ENCODE results near the gene PARP16. TPM values are rescaled to one million over a fixed set of nuclear protein-coding genes. Genes with fewer than 3 reads are reported as not detected.

The PARP16 gene
- total and polyA plus RNA-seq, 5 donors from 2014 or later, result 14.9 to 25.9 (median 20.8) TPM

GRCh38 chr15:65254356-65254755 is 32.3 kb downstream of the PARP16 start:
- H3K27me3 Mint-ChIP-seq, result no peaks in the 10 kb centered on the region

GRCh38 chr15:65249641-65250040 is 37.0 kb downstream of the PARP16 start:
- H3K36me3 Mint-ChIP-seq, result peaks cover 22% of the 10 kb centered on the region
- H3K27ac ChIP-seq (ENCODE audit: insufficient read depth, low read length, poor library complexity, severe bottlenecking), result no peak overlapping the region
- peaks cover 0 to 7% (median 2%) of the 10 kb centered on the region in 4 donors for H3K4me1 Mint-ChIP-seq
- H3K27me3 Mint-ChIP-seq, result no peaks in the 10 kb centered on the region
- H3K4me3 ChIP-seq (ENCODE audit: low read depth, low read length), result no peak overlapping the region
- DNase-seq, result peak in 1 of 3 donors; percentile 23
- no peaks in the 10 kb centered on the region for H3K9me3 ChIP-seq (ENCODE audit: control insufficient read depth in 2 of 2, low read length in 2 of 2)
- peaks cover 4% of the 10 kb centered on the region for H3K4me1 ChIP-seq (ENCODE audit: control insufficient read depth, insufficient read depth, low read length, poor library complexity, severe bottlenecking)
- peak in 1 of 2 donors; percentile 34 for ATAC-seq (ENCODE audit: low read depth in 2 of 2)
- H3K27ac Mint-ChIP-seq, result no peak overlapping the region
- no peaks in the 10 kb centered on the region for H3K27me3 ChIP-seq (ENCODE audit: control insufficient read depth, insufficient read depth, low read length)
- H3K4me3 Mint-ChIP-seq, result no peak overlapping the region
- H3K9me3 Mint-ChIP-seq, result no peaks in the 10 kb centered on the region
- H3K36me3 ChIP-seq (ENCODE audit: control insufficient read depth, insufficient read depth, low read length), result peaks cover 3% of the 10 kb centered on the region

More at GRCh38 chr15:65254356-65254755, 32.3 kb downstream of the PARP16 start:
- no peaks in the 10 kb centered on the region for H3K27me3 ChIP-seq (ENCODE audit: control insufficient read depth, insufficient read depth, low read length)
- peaks cover 32% of the 10 kb centered on the region for H3K36me3 Mint-ChIP-seq
- H3K4me1 Mint-ChIP-seq, result peaks cover 4 to 7% (median 5%) of the 10 kb centered on the region in 4 donors
- DNase-seq, result no peak
- no peaks in the 10 kb centered on the region for H3K9me3 ChIP-seq (ENCODE audit: control insufficient read depth in 2 of 2, low read length in 2 of 2)
- no peak overlapping the region for H3K4me3 Mint-ChIP-seq
- no peak for ATAC-seq (ENCODE audit: low read depth in 2 of 2)
- no peak overlapping the region for H3K27ac ChIP-seq (ENCODE audit: insufficient read depth, low read length, poor library complexity, severe bottlenecking)
- peaks cover 4% of the 10 kb centered on the region for H3K4me1 ChIP-seq (ENCODE audit: control insufficient read depth, insufficient read depth, low read length, poor library complexity, severe bottlenecking)
- no peaks in the 10 kb centered on the region for H3K9me3 Mint-ChIP-seq
- no peak overlapping the region for H3K4me3 ChIP-seq (ENCODE audit: low read depth, low read length)
- peak overlapping the region in 1 of 3 donors; percentile 17 for H3K27ac Mint-ChIP-seq
- H3K36me3 ChIP-seq (ENCODE audit: control insufficient read depth, insufficient read depth, low read length), result peaks cover 24% of the 10 kb centered on the region

DNA sequence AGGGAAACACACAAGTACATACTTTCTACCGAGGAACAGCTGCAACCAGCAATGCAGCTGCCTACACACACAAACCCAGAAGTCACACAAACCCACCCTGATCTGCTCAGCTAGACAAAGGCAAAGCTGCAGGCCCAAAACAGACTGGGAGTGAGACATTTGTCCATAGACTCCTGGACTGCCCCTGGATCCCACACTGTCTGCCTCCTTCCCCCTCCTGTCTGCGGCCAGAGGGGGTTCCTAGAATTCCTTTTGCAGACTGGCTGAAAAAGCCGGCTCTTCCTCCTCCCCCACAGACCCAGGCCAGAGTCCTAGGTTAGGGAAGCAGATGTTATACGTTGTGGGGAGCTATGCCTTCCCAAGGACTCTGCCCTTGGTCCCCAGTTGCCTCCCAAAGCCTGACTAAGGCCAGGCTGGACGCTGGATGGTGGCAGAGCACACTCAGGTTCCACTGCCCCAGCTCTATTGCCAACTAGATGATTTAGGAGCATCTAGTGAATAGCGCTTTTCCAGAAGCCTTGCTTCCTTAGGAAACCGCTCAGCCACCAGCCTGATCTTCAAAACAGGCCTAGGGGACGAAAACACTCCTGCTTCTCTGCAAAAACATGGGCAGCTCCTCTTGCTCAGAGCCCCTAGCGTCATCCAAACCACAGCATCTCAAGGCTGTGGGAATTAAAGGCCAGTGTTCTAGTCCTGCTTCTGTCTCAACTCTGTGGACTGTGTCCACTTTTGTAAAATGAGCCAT is 38.0 kb downstream of the PARP16 start:
- H3K4me3 ChIP-seq (ENCODE audit: low read depth, low read length), result no peak overlapping the region
- H3K36me3 ChIP-seq (ENCODE audit: control insufficient read depth, insufficient read depth, low read length), result peaks cover 3% of the 10 kb centered on the region
- Mint-ChIP-seq H3K27ac (peak overlapping the region in 1 of 3 donors; percentile 38), H3K9me3 (no peaks in the 10 kb centered on the region), H3K4me3 (no peak overlapping the region), H3K4me1 (peaks cover 0 to 7% (median 2%) of the 10 kb centered on the region in 4 donors), H3K36me3 (peaks cover 25% of the 10 kb centered on the region), H3K27me3 (no peaks in the 10 kb centered on the region)
- peaks cover 4% of the 10 kb centered on the region for H3K4me1 ChIP-seq (ENCODE audit: control insufficient read depth, insufficient read depth, low read length, poor library complexity, severe bottlenecking)
- H3K27me3 ChIP-seq (ENCODE audit: control insufficient read depth, insufficient read depth, low read length), result no peaks in the 10 kb centered on the region
- H3K9me3 ChIP-seq (ENCODE audit: control insufficient read depth in 2 of 2, low read length in 2 of 2), result no peaks in the 10 kb centered on the region
- no peak for ATAC-seq (ENCODE audit: low read depth in 2 of 2)
- H3K27ac ChIP-seq (ENCODE audit: insufficient read depth, low read length, poor library complexity, severe bottlenecking), result no peak overlapping the region
- DNase-seq, result no peak

GRCh38 chr15:65246939-65247338 is 39.7 kb downstream of the PARP16 start:
- DNase-seq (no peak), ATAC-seq (ENCODE audit: low read depth in 2 of 2) (no peak)
- no peaks in the 10 kb centered on the region for H3K9me3 ChIP-seq (ENCODE audit: control insufficient read depth in 2 of 2, low read length in 2 of 2)
- Mint-ChIP-seq H3K4me3 (no peak overlapping the region), H3K27ac (no peak overlapping the region), H3K4me1 (peaks cover 0 to 7% (median 2%) of the 10 kb centered on the region in 4 donors), H3K27me3 (no peaks in the 10 kb centered on the region), H3K9me3 (no peaks in the 10 kb centered on the region), H3K36me3 (peaks cover 21% of the 10 kb centered on the region)
- peaks cover 4% of the 10 kb centered on the region for H3K4me1 ChIP-seq (ENCODE audit: control insufficient read depth, insufficient read depth, low read length, poor library complexity, severe bottlenecking)
- peaks cover 3% of the 10 kb centered on the region for H3K36me3 ChIP-seq (ENCODE audit: control insufficient read depth, insufficient read depth, low read length)
- H3K4me3 ChIP-seq (ENCODE audit: low read depth, low read length), result no peak overlapping the region
- no peak overlapping the region for H3K27ac ChIP-seq (ENCODE audit: insufficient read depth, low read length, poor library complexity, severe bottlenecking)
- no peaks in the 10 kb centered on the region for H3K27me3 ChIP-seq (ENCODE audit: control insufficient read depth, insufficient read depth, low read length)

DNA sequence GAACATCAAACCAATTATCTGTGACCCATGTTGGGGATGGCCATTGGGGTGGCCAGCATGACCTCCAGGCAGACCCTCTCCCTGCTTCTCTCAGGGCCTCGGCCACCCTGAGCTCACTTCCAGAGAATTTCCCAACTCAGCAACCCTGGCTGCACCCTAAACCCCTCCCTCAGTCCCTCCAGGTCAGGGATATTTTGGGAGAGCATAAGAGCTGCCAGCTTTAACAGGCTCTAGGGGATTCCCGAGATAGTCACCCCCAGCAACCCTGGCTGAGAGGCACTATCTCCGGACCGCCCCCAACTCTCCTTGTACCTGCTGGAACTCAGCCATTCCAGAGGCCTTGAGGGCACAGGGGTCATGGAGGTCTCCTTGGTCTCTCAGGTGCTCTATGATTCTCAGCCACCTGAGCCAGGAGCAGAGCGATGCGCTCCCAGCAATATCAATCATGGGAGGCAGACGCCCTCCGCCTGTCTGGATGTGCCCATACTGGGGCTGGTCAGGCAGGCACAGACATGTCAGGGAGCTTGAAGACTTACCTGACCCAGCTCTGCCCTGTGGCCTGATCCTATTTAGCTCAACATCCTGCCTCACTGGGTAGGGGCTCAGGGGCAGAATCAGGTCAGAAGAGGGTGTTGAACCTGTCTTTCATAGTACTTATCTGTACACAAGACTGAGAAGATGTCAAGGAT is 40.5 kb downstream of the PARP16 start:
- H3K4me3 ChIP-seq (ENCODE audit: low read depth, low read length), result no peak overlapping the region
- no peaks in the 10 kb centered on the region for H3K27me3 ChIP-seq (ENCODE audit: control insufficient read depth, insufficient read depth, low read length)
- H3K9me3 ChIP-seq (ENCODE audit: control insufficient read depth in 2 of 2, low read length in 2 of 2), result no peaks in the 10 kb centered on the region
- H3K36me3 ChIP-seq (ENCODE audit: control insufficient read depth, insufficient read depth, low read length), result peaks cover 3% of the 10 kb centered on the region
- no peaks in the 10 kb centered on the region for H3K9me3 Mint-ChIP-seq
- H3K4me3 Mint-ChIP-seq, result no peak overlapping the region
- peaks cover 0 to 7% (median 2%) of the 10 kb centered on the region in 4 donors for H3K4me1 Mint-ChIP-seq
- no peak overlapping the region for H3K27ac ChIP-seq (ENCODE audit: insufficient read depth, low read length, poor library complexity, severe bottlenecking)
- H3K27ac Mint-ChIP-seq, result no peak overlapping the region
- DNase-seq (no peak), ATAC-seq (ENCODE audit: low read depth in 2 of 2) (no peak)
- H3K27me3 Mint-ChIP-seq, result no peaks in the 10 kb centered on the region
- H3K4me1 ChIP-seq (ENCODE audit: control insufficient read depth, insufficient read depth, low read length, poor library complexity, severe bottlenecking), result peaks cover 4% of the 10 kb centered on the region
- peaks cover 21% of the 10 kb centered on the region for H3K36me3 Mint-ChIP-seq

DNA sequence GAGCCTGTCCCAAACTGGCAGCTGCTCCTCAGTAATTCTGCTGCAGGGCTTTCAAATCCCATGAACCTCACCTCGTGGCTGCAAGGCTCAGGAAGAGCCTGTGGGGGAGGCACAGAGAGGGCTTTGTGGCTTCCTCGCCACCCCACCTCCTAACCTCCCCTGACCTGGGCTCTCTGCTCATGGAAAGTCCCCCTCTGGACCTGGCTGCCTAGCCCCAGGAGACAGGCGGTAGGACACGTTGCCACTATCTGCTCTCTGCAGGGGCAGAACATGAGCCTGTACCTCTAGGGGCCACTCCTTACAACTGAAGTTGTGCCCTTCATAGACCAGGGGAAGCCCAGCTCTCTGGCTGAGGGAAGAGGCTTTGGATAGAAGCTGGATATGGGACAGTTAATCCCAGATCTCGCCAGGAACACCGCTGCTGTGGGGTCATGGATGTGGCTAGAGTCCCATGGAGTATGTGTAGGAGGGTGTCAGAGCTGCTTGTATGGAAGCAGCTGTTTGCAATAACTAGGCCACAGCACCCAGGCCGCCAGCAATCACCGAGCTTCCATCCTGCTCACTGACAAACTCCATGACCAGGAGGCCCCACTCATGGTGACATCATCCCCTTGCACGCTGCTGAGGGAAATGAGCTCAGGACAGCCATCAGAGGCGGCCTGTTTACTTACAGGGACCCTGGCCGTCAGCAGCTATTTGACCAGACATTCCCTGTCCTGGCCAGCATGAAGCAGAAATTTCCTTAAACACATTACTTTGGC is 41.4 kb downstream of the PARP16 start:
- no peak overlapping the region for H3K4me3 Mint-ChIP-seq
- Histone ChIP-seq H3K27me3 (ENCODE audit: control insufficient read depth, insufficient read depth, low read length) (no peaks in the 10 kb centered on the region), H3K4me1 (ENCODE audit: control insufficient read depth, insufficient read depth, low read length, poor library complexity, severe bottlenecking) (peaks cover 4% of the 10 kb centered on the region), H3K9me3 (ENCODE audit: control insufficient read depth in 2 of 2, low read length in 2 of 2) (no peaks in the 10 kb centered on the region), H3K27ac (ENCODE audit: insufficient read depth, low read length, poor library complexity, severe bottlenecking) (no peak overlapping the region), H3K4me3 (ENCODE audit: low read depth, low read length) (no peak overlapping the region), H3K36me3 (ENCODE audit: control insufficient read depth, insufficient read depth, low read length) (peaks cover 3% of the 10 kb centered on the region)
- no peak overlapping the region for H3K27ac Mint-ChIP-seq
- no peaks in the 10 kb centered on the region for H3K27me3 Mint-ChIP-seq
- peaks cover 0 to 3% (median under 1%) of the 10 kb centered on the region in 4 donors for H3K4me1 Mint-ChIP-seq
- ATAC-seq (ENCODE audit: low read depth in 2 of 2) (no peak), DNase-seq (no peak)
- H3K9me3 Mint-ChIP-seq, result no peaks in the 10 kb centered on the region
- H3K36me3 Mint-ChIP-seq, result peaks cover 21% of the 10 kb centered on the region

DNA sequence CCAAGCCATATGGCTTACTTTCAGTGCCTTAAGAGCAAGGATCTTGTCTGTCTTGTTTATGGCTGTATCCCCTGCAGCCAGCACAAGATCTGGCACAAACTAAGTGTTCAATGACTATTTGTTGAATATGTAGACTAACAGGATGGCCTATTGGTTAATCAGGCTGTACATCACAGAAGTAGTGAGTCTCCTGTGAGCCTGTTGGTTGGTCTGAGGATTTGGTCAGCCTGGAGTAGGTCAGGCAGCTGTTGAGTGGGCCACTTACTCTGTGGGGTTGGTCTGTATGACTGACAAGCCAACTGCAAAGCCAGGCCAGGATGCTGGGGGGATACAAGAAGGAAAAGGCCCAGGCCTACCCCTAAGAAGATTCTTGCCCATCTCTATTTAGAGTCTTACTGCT is 42.0 kb downstream of the PARP16 start:
- H3K9me3 Mint-ChIP-seq, result no peaks in the 10 kb centered on the region
- no peak overlapping the region for H3K4me3 Mint-ChIP-seq

More for the DNA sequence above, 42.0 kb downstream of the PARP16 start:
- Mint-ChIP-seq H3K27ac (no peak overlapping the region), H3K27me3 (no peaks in the 10 kb centered on the region), H3K4me1 (peaks cover 0 to 2% (median 0%) of the 10 kb centered on the region in 4 donors), H3K36me3 (peaks cover 21% of the 10 kb centered on the region)
- Histone ChIP-seq H3K9me3 (ENCODE audit: control insufficient read depth in 2 of 2, low read length in 2 of 2) (no peaks in the 10 kb centered on the region), H3K27ac (ENCODE audit: insufficient read depth, low read length, poor library complexity, severe bottlenecking) (no peak overlapping the region), H3K4me3 (ENCODE audit: low read depth, low read length) (no peak overlapping the region), H3K27me3 (ENCODE audit: control insufficient read depth, insufficient read depth, low read length) (no peaks in the 10 kb centered on the region), H3K4me1 (ENCODE audit: control insufficient read depth, insufficient read depth, low read length, poor library complexity, severe bottlenecking) (peaks cover 1% of the 10 kb centered on the region), H3K36me3 (ENCODE audit: control insufficient read depth, insufficient read depth, low read length) (peaks cover 3% of the 10 kb centered on the region)
- ATAC-seq (ENCODE audit: low read depth in 2 of 2) (no peak), DNase-seq (no peak)

All from CD4-positive, CD25-positive, alpha-beta regulatory T cell (primary cell).